ENCODE results near the gene GTPBP8.

DNA sequence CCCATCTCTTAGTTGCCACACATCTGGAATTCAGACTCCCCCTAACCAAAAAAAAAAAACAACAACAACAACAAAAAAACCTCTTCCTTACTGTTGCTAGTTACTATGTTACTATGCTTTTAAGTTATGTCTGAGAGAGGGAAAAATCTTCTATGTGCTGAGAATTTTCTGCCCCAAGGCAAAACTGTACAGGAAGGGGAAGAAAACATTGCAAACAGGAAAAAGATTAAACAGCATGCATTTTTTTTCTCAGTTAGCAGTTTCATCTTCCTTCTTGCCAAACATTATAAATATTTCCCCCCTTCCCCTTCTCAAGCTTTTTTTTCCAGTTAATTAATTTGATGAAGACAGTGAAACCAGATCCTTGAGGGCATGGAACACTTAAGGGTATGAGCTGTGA lies 14.8 kb upstream of the GTPBP8 start:
- TF ChIP-seq, protein P1, sequence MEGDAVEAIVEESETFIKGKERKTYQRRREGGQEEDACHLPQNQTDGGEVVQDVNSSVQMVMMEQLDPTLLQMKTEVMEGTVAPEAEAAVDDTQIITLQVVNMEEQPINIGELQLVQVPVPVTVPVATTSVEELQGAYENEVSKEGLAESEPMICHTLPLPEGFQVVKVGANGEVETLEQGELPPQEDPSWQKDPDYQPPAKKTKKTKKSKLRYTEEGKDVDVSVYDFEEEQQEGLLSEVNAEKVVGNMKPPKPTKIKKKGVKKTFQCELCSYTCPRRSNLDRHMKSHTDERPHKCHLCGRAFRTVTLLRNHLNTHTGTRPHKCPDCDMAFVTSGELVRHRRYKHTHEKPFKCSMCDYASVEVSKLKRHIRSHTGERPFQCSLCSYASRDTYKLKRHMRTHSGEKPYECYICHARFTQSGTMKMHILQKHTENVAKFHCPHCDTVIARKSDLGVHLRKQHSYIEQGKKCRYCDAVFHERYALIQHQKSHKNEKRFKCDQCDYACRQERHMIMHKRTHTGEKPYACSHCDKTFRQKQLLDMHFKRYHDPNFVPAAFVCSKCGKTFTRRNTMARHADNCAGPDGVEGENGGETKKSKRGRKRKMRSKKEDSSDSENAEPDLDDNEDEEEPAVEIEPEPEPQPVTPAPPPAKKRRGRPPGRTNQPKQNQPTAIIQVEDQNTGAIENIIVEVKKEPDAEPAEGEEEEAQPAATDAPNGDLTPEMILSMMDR (IDR thresholded peaks at IDR 0.05) = no peak
- TF ChIP-seq POLR2AphosphoS5 (IDR thresholded peaks at IDR 0.05; ENCODE audit: insufficient read depth in 1 of 2, low read depth in 1 of 2) (no peak), POLR2A (IDR thresholded peaks at IDR 0.05) (no peak)

All from vagina (tissue), 2 donors.